HG03175 (cell line): ENCODE measurements around the gene RAPGEF4.

Source experiments
- ATAC-seq: cut with Tn5 transposase; IDR thresholded peaks from one replicate; pipeline ENCODE4 v1.9.1; 2021; ENCODE audit warnings: mild to moderate bottlenecking, moderate library complexity; ENCODE audit not compliant: unreplicated experiment

RAPGEF4 gene

GRCh38 chr2:172856606-172857005 lies 121.0 kb downstream of the RAPGEF4 start:
- no peak for ATAC-seq

DNA sequence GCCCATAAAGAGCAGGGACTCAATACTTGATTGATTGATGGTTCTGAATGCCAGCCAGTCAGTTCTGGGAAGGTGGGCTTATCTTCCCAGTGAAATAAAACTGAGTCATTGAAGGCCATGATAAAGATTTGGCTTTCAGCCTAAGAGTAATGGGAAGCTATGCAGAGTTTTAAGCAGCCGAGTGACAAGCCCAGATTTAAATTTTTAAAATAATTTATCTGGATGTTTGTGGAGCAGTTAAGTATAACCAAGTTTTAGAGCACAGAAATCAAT lies 122.8 kb downstream of the RAPGEF4 start:
- ATAC-seq, result no peak

GRCh38 chr2:172859581-172860335 lies 124.1 kb downstream of the RAPGEF4 start:
- no peak for ATAC-seq

DNA sequence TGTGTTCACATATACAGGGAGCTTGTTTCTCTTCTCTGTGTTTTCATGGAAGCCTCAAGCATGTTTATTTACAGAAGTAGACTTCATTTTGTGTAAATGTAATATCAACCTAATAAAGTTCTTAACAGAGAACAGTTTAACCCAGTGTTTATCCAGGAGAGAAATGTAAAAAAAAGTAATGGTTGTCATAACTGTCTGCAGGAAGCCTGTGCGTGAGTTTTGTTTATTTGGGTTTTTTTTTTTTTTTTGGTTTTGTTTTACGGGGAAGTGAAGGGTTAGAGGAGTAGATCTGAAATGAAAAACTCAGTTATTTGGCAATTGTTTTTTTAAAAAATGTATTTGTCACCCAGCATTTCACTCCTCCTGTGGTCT lies 124.7 kb downstream of the RAPGEF4 start:
- no peak for ATAC-seq

GRCh38 chr2:172861098-172861497 lies 125.5 kb downstream of the RAPGEF4 start:
- ATAC-seq, result no peak

DNA sequence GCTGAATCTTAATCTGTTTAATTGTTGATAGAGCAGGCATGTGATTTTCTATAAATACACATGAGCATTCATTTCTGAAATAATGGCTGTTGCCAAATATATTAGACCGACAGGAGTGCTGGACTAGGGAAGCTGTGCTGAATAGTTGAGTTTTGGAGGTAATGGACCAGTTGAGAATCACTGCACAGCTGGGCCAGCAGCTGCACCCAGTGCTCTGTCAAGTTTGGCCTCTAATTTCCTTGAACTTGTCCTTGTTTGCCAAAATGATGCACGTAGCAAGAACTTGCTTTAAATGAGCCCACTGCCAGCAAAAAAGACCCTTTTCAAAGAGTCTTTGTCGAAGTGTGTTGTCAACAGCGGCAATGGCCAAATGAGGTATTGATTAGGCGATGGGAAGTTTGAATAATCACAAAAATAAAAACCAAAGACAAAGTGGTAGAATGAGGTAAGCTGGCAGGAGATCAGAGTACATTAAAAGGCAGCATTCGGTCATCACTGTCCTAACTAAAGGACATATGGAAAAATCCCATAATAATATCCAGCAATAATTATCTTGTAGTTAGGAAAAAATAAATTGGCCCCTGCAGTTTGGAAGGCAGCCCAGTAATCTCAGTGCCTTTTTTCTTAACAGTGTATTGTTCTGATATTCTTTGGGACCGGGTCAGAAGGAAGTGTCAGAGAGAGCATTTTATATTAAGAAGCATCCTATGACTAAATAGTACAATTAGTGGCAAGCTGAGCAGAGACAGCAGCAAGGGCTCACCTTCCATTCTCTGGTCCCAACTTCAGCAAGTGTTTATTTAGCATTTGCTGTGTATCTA lies 126.2 kb downstream of the RAPGEF4 start:
- ATAC-seq, result no peak

GRCh38 chr2:172863341-172863740 lies 127.7 kb downstream of the RAPGEF4 start:
- no peak for ATAC-seq

DNA sequence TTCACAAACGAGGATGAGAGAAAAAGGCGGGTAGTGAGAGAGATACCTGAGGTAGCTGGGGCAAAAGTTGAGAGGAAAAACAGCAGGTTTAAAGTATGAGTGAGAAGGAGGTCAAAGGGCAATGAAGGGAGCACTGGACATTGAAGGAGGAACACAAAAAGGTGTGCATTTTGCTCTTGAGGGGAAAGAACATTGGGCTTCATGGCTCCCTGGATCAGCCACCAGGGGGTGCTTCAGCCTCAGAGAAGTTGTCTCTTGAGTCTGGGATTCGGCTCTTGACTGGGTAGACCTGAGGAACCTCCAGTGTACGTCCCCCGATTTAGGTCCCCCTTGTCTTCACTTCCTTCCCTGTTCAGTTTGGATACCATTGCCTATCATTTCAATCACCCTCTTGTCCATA lies 128.5 kb downstream of the RAPGEF4 start:
- no peak for ATAC-seq

GRCh38 chr2:172865422-172865821 lies 129.8 kb downstream of the RAPGEF4 start:
- ATAC-seq, result no peak

DNA sequence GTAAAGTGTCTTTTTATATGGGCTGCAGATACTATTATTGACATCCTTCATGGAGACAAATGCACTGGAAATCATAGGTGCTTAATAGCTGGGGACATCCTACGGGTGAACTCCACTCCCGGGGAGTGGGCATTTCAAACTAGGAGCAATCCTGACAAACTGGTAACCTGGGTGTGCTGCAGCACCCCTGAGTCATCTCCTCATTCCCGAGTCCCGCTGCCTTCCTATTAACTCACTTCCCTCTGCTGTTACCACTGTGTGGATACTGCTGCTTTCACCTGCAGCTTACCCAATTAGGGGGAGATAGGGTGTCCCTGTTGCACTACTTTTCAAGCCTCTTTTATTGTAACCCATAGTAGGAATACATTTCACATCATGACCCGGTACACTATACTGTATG lies 134.2 kb downstream of the RAPGEF4 start:
- ATAC-seq, result no peak

- ATAC-seq, result no peak
Measured at GRCh38 chr2:172870396-172870795, 134.8 kb downstream of the RAPGEF4 start.

GRCh38 chr2:172877826-172878225 lies 142.2 kb downstream of the RAPGEF4 start:
- ATAC-seq, result no peak

DNA sequence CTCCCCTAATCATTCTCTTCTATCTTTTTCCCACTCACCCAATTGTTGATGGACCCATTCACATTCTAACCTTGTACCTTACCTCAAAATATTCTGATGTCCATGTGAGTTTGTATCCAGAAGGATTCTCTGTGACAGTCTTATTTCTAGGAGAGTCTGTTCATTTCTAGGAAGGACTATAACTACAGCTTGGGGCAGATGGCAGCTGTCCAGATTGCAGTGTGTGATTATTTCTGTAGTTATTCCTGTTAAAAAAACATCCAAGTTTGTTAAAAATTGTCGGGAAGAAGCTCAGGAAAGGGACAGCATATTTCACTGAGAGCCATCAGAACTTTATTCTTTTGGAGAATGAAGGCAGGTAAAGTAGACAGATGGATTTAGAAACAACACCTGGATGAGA lies 142.6 kb downstream of the RAPGEF4 start:
- ATAC-seq, result no peak

DNA sequence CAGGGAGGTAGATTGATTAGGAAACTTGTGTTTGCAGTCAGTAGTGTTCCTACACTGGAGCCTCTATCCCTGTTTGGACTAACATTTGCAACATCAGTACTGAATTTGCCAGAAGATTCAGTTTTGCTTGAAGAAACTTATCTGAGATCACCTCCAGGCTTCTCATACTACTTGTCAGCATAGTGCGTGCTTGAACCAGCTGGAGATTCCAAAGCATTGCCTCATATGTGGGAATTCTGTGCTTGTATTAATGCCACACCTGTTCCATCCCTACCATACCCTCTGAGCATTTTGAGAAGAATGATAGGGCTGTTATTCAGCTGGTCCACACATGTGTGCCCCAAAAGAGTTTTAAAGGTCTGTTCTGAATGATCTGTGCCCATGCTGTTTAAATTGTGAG lies 148.7 kb downstream of the RAPGEF4 start:
- ATAC-seq, result no peak

- no peak for ATAC-seq
Measured at GRCh38 chr2:172885996-172886395, 150.4 kb downstream of the RAPGEF4 start.

DNA sequence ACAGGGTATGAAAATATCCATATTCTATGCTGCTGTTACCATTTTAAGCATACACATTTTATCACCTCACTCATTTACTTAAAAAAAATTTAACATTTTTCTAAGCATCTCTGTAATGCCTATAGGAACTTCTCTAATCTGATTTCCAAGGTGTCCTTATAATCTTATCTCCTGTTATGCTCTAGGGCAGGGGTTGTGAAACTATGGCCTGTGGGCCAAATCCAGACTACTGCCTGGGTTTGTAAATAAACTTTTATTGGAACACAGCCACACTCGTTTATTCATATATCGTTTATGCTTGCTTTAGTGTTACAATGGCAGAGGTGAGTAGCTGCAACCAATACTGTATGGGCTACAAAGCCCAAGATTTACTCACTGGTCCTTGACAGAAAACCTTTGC lies 151.6 kb downstream of the RAPGEF4 start:
- ATAC-seq, result no peak

DNA sequence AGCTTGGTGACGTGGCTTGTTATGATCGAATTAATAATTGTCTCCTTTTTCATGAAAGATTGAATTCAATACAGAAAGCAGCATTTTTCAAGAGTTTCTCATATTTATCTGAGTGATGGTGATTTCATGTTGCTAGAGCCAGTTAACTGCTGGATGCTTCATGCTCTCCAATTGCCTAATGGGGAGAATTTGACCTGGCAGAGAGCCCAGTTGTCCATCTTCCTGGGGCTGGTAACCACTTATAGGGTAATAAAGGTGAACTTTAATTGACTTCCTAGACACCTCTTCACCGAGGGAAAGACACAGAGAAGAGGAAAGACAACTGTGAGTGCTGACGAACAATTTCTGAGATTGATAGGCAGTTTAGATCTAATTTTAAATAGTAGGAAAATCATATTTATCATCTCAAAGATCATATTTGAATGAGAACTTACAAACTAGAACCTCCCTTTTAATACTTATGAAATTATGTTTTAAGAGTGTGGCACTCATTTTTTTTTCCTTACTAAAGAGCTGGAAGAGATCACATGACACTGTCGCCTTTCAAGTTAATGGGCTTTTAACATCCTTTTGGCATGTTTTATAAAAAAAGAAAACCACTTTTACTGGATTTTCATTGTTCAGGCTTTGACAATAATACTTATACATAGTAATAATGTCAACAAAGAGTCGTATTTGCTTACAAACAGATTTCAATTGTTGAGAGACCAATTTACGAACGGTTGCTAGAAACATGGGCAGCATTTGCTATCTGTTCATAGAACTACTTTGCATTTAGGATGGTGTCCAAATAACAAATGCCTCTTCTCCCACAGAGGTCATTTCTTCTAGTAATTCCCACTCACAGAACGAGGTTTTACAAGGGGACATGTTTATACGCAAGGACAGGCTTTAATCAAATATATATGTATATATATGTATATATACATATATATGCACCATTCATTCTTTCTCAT lies 153.3 kb downstream of the RAPGEF4 start:
- no peak for ATAC-seq

GRCh38 chr2:172889768-172890430 lies 154.3 kb downstream of the RAPGEF4 start:
- ATAC-seq, result no peak

DNA sequence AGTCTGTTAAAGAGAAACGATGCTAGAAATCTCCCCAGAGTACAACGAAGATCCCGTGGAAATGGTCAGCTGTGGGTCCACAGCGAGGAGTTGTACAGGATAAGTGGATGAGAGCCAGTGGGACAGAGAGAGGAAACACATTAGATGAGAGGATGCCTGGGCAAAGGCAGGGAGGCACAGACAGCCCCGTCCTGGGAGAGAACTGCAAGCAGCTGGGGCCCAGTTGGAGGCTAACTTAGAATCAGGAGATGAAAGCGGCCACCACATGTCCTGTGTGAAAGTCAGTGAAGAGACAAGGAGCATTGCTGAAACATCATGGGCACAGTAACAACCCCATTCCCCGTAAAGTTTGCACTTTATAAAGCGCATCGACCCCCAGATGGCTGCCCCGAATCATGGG lies 157.5 kb downstream of the RAPGEF4 start:
- ATAC-seq, result no peak

DNA sequence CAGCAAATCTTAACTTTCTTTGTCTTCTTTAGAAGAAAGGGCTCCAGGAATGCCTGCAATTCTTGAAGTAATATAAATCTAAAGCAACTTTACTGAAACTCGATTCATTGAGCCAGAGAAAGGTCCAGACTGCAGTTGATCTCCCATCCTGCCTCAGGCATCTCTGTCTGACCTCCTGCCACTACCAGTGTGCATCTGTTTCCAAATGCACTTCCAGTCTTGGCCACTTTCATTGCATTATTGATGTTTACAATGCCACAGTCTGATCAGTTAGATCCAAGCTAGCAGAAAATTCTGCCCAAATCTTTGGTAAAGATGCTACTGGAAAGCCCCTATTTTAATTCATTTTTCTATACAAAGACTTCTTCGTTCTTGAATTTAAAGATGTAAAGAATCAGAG lies 158.0 kb downstream of the RAPGEF4 start:
- no peak for ATAC-seq
